Measurements from ENCODE around the gene IL20. TPM values are rescaled to one million over a fixed set of nuclear protein-coding genes. Genes with fewer than 3 reads are reported as not detected.

Gene IL20
- total RNA-seq, 3 donors from 2014 or later: not detected

DNA sequence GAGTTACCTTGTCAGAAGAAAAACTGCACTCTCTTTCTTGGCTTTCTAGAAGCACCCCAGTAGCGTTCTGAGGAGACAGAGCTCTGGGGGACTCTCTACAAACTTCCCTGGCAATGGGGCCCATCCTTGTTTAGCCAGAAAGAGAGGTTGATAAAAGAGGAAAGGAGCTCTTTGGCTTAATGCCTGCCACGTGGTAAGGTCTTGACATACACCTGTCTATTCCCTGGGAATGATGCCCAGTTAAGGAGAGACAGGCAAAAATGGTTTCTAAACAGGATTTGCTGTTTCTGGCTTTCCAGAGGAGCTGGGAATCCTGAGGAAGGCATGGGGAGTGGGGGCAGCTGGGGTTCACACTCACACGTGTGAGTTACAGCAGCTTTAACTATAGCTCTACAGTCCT lies 30.2 kb upstream of the IL20 start:
- intact Hi-C loops (cut with DNase I, micrococcal nuclease): no loop called here
- Histone ChIP-seq H3K9me3 (no peaks in the 10 kb centered on the region), H3K4me3 (no peak overlapping the region), H3K36me3 (ENCODE audit: low read depth) (no peaks in the 10 kb centered on the region), H3K4me1 (ENCODE audit: low read depth) (peaks cover 11% of the 10 kb centered on the region)
- TF ChIP-seq, protein P1, sequence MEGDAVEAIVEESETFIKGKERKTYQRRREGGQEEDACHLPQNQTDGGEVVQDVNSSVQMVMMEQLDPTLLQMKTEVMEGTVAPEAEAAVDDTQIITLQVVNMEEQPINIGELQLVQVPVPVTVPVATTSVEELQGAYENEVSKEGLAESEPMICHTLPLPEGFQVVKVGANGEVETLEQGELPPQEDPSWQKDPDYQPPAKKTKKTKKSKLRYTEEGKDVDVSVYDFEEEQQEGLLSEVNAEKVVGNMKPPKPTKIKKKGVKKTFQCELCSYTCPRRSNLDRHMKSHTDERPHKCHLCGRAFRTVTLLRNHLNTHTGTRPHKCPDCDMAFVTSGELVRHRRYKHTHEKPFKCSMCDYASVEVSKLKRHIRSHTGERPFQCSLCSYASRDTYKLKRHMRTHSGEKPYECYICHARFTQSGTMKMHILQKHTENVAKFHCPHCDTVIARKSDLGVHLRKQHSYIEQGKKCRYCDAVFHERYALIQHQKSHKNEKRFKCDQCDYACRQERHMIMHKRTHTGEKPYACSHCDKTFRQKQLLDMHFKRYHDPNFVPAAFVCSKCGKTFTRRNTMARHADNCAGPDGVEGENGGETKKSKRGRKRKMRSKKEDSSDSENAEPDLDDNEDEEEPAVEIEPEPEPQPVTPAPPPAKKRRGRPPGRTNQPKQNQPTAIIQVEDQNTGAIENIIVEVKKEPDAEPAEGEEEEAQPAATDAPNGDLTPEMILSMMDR (IDR thresholded peaks at IDR 0.05): no peak
- ATAC-seq (no peak), DNase-seq (no peak)

DNA sequence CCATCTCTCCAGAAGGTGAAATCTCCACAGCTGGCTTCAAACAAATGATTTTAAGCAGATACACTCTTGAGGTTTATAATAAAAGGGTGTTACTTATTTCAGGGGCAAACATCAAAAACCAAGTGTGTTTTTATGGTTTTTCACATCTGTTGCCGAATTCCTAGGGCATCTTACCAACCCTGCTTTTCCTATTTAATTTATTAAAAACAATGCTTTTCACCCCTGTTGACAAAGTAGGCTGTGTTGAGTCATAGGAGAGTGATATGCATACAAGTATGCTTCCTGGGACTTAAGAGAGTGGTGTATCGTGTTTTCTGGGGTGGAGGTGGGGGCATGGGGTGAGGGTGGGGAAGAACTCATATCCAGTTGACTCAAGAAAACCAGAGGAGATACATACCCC lies 29.3 kb upstream of the IL20 start:
- H3K36me3 ChIP-seq (ENCODE audit: low read depth): no peaks in the 10 kb centered on the region
- intact Hi-C loops (cut with DNase I, micrococcal nuclease): no loop called here
- DNase-seq: no peak
- H3K4me1 ChIP-seq (ENCODE audit: low read depth): peaks cover 11% of the 10 kb centered on the region
- no peak for ATAC-seq
- no peaks in the 10 kb centered on the region for H3K9me3 ChIP-seq
- no peak overlapping the region for H3K4me3 ChIP-seq
- TF ChIP-seq, protein P1 (IDR thresholded peaks at IDR 0.05): no peak

DNA sequence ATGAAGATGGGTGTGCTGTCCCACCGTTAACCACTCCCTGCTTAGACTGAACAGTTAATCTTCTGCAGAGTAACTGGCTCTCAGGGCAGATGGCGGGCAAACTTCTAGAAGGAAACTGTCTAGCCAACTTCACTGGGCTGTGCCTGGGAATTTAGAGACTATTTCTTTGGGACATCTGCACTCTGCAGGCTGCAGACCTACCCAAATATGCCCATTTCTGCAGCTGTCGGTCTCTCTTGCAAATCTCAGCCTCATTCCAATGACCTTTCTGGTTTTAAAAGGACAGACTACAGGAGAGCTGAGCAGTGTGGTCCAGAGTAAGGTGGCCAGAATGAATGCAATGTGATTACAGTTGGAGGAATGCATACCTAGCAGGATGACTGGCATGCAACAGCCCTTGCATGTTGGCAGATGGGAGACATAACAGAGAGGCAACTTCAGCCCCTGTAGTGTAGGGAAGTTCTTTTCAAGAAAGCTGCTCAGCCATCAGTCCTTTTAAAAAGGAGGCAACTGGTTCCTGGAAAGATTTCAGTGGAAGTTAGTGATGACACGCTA lies 26.3 kb upstream of the IL20 start:
- Histone ChIP-seq H3K9me3 (no peaks in the 10 kb centered on the region), H3K4me1 (ENCODE audit: low read depth) (no peaks in the 10 kb centered on the region), H3K36me3 (ENCODE audit: low read depth) (no peaks in the 10 kb centered on the region), H3K4me3 (no peak overlapping the region)
- TF ChIP-seq, protein P1 (IDR thresholded peaks at IDR 0.05): no peak
- intact Hi-C loops (cut with DNase I, micrococcal nuclease): no loop called here
- no peak for DNase-seq
- no peak for ATAC-seq

DNA sequence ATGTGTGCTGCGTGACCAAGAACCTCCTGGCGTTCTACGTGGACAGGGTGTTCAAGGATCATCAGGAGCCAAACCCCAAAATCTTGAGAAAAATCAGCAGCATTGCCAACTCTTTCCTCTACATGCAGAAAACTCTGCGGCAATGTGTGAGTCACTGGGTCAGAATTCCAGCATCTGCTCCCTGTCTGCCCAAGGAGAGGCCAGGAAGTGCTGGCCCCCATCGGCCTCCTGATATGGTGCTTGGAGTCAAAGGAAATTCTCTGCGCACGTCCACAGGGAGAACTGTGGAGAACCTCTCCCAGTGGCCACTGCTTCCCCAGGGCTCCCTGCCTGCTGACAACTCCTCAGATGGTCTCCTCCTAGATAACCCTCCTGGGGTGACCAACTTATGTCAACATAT lies 25.6 kb upstream of the IL20 start:
- DNase-seq: no peak
- TF ChIP-seq, protein P1 (IDR thresholded peaks at IDR 0.05): no peak
- intact Hi-C loops (cut with DNase I, micrococcal nuclease): no loop called here
- no peak for ATAC-seq
- Histone ChIP-seq H3K4me3 (no peak overlapping the region), H3K4me1 (ENCODE audit: low read depth) (no peaks in the 10 kb centered on the region), H3K9me3 (no peaks in the 10 kb centered on the region), H3K36me3 (ENCODE audit: low read depth) (no peaks in the 10 kb centered on the region)

DNA sequence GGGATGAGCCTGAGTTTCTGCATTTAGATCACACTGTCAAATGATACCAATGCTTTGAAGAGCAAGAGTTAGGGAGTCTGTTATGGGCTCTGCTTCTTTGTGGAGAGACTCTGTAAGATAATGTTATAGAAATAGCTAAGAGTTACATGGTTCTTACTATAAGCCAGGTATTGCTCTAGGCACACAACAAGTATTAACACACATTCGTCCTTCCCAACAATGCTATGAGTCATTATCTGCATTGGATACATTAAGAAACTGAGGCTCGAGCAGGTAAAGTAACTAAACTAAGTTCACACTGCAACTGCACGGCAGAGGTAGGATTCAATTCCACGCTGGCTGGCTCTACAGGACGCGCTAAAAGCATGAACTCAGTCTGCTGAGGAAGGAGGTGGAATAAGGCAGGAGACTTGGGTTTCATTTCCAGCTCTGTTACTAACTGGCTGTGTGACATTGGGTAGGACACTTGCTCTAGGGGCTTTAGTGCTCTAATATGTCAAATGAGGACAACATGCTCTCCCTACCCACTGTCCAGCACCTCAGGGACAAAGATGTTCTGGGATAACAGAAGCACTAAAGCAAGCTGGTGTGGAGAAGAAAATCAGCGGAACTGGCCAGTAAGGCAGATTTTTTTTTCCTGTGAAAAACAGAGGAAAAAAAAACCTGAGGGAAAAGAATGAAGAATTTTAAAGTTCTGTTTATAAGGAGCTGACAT lies 23.7 kb upstream of the IL20 start:
- no peaks in the 10 kb centered on the region for H3K36me3 ChIP-seq (ENCODE audit: low read depth)
- no peaks in the 10 kb centered on the region for H3K9me3 ChIP-seq
- DNase-seq (no peak), ATAC-seq (no peak)
- H3K4me1 ChIP-seq (ENCODE audit: low read depth): no peaks in the 10 kb centered on the region
- intact Hi-C loops (cut with DNase I, micrococcal nuclease): no loop called here
- TF ChIP-seq, protein P1 (IDR thresholded peaks at IDR 0.05): no peak
- H3K4me3 ChIP-seq: no peak overlapping the region
